ENCODE measurements around the gene PROKR2.

PROKR2 gene

GRCh38 chr20:5315807-5316187 lies 957 bp downstream of the PROKR2 start:
- Mint-ChIP-seq H3K27ac (no peak overlapping the region), H3K4me1 (ENCODE audit: low read depth) (no peaks in the 10 kb centered on the region), H3K9me3 (peaks cover 4% of the 10 kb centered on the region), H3K36me3 (ENCODE audit: low read depth) (no peaks in the 10 kb centered on the region), H3K4me3 (no peak overlapping the region), H3K27me3 (peaks cover 43% of the 10 kb centered on the region)

GRCh38 chr20:5313916-5314315 lies 2.8 kb downstream of the PROKR2 start:
- Mint-ChIP-seq H3K27ac (no peak overlapping the region), H3K27me3 (peaks cover 45% of the 10 kb centered on the region), H3K4me1 (ENCODE audit: low read depth) (no peaks in the 10 kb centered on the region), H3K9me3 (peaks cover 20% of the 10 kb centered on the region), H3K36me3 (ENCODE audit: low read depth) (no peaks in the 10 kb centered on the region), H3K4me3 (no peak overlapping the region)

- no peak overlapping the region for H3K27ac Mint-ChIP-seq
- no peak overlapping the region for H3K4me3 Mint-ChIP-seq
- peaks cover 27% of the 10 kb centered on the region for H3K9me3 Mint-ChIP-seq
Measured at GRCh38 chr20:5312518-5312917, 4.2 kb downstream of the PROKR2 start.

GRCh38 chr20:5309971-5310370 lies 6.8 kb downstream of the PROKR2 start:
- H3K27me3 Mint-ChIP-seq = peaks cover 29% of the 10 kb centered on the region
- H3K9me3 Mint-ChIP-seq = peaks cover 44% of the 10 kb centered on the region
- no peak overlapping the region for H3K27ac Mint-ChIP-seq

More at GRCh38 chr20:5312518-5312917, 4.2 kb downstream of the PROKR2 start:
- H3K36me3 Mint-ChIP-seq (ENCODE audit: low read depth) = no peaks in the 10 kb centered on the region
- peaks cover 35% of the 10 kb centered on the region for H3K27me3 Mint-ChIP-seq
- H3K4me1 Mint-ChIP-seq (ENCODE audit: low read depth) = no peaks in the 10 kb centered on the region

GRCh38 chr20:5298811-5299210 lies 17.9 kb downstream of the PROKR2 start:
- Mint-ChIP-seq H3K4me1 (ENCODE audit: low read depth) (no peaks in the 10 kb centered on the region), H3K36me3 (ENCODE audit: low read depth) (no peaks in the 10 kb centered on the region), H3K27ac (no peak overlapping the region), H3K4me3 (no peak overlapping the region), H3K9me3 (peaks cover 3% of the 10 kb centered on the region), H3K27me3 (peaks cover 35% of the 10 kb centered on the region)

More at GRCh38 chr20:5309971-5310370, 6.8 kb downstream of the PROKR2 start:
- Mint-ChIP-seq H3K36me3 (ENCODE audit: low read depth) (no peaks in the 10 kb centered on the region), H3K4me1 (ENCODE audit: low read depth) (no peaks in the 10 kb centered on the region), H3K4me3 (no peak overlapping the region)

- Mint-ChIP-seq H3K4me1 (ENCODE audit: low read depth) (no peaks in the 10 kb centered on the region), H3K27ac (no peak overlapping the region), H3K4me3 (no peak overlapping the region), H3K9me3 (peaks cover 2% of the 10 kb centered on the region), H3K27me3 (peaks cover 41% of the 10 kb centered on the region), H3K36me3 (ENCODE audit: low read depth) (no peaks in the 10 kb centered on the region)
Measured at GRCh38 chr20:5297280-5298004, 19.3 kb downstream of the PROKR2 start.

GRCh38 chr20:5290596-5290995 lies 26.2 kb downstream of the PROKR2 start:
- H3K36me3 Mint-ChIP-seq (ENCODE audit: low read depth) = no peaks in the 10 kb centered on the region
- H3K4me3 Mint-ChIP-seq = no peak overlapping the region
- peaks cover 41% of the 10 kb centered on the region for H3K27me3 Mint-ChIP-seq
- H3K9me3 Mint-ChIP-seq = no peaks in the 10 kb centered on the region
- H3K4me1 Mint-ChIP-seq (ENCODE audit: low read depth) = no peaks in the 10 kb centered on the region
- H3K27ac Mint-ChIP-seq = no peak overlapping the region

- Mint-ChIP-seq H3K36me3 (ENCODE audit: low read depth) (no peaks in the 10 kb centered on the region), H3K9me3 (peaks cover 3% of the 10 kb centered on the region), H3K4me1 (ENCODE audit: low read depth) (no peaks in the 10 kb centered on the region), H3K27me3 (peaks cover 47% of the 10 kb centered on the region), H3K27ac (no peak overlapping the region), H3K4me3 (no peak overlapping the region)
Measured at GRCh38 chr20:5282561-5282960, 34.2 kb downstream of the PROKR2 start.

GRCh38 chr20:5279661-5280060 lies 37.1 kb downstream of the PROKR2 start:
- Mint-ChIP-seq H3K27ac (no peak overlapping the region), H3K9me3 (peaks cover 3% of the 10 kb centered on the region), H3K36me3 (ENCODE audit: low read depth) (no peaks in the 10 kb centered on the region), H3K4me3 (no peak overlapping the region), H3K4me1 (ENCODE audit: low read depth) (no peaks in the 10 kb centered on the region), H3K27me3 (peaks cover 34% of the 10 kb centered on the region)

GRCh38 chr20:5272268-5272667 lies 44.5 kb downstream of the PROKR2 start:
- Mint-ChIP-seq H3K36me3 (ENCODE audit: low read depth) (no peaks in the 10 kb centered on the region), H3K27ac (no peak overlapping the region), H3K9me3 (no peaks in the 10 kb centered on the region), H3K27me3 (no peaks in the 10 kb centered on the region), H3K4me1 (ENCODE audit: low read depth) (peaks cover 3% of the 10 kb centered on the region), H3K4me3 (no peak overlapping the region)

- Mint-ChIP-seq H3K36me3 (ENCODE audit: low read depth) (no peaks in the 10 kb centered on the region), H3K4me3 (no peak overlapping the region), H3K4me1 (ENCODE audit: low read depth) (peaks cover 7% of the 10 kb centered on the region), H3K27me3 (peaks cover 2% of the 10 kb centered on the region), H3K9me3 (no peaks in the 10 kb centered on the region), H3K27ac (no peak overlapping the region)
Measured at GRCh38 chr20:5270603-5271002, 46.2 kb downstream of the PROKR2 start.

- Mint-ChIP-seq H3K9me3 (no peaks in the 10 kb centered on the region), H3K4me1 (ENCODE audit: low read depth) (peaks cover 7% of the 10 kb centered on the region), H3K36me3 (ENCODE audit: low read depth) (no peaks in the 10 kb centered on the region), H3K27me3 (peaks cover 18% of the 10 kb centered on the region), H3K4me3 (no peak overlapping the region), H3K27ac (no peak overlapping the region)
Measured at GRCh38 chr20:5268449-5268848, 48.3 kb downstream of the PROKR2 start.

- Mint-ChIP-seq H3K36me3 (ENCODE audit: low read depth) (no peaks in the 10 kb centered on the region), H3K4me1 (ENCODE audit: low read depth) (peaks cover 7% of the 10 kb centered on the region), H3K27ac (no peak overlapping the region), H3K9me3 (no peaks in the 10 kb centered on the region), H3K27me3 (peaks cover 18% of the 10 kb centered on the region), H3K4me3 (no peak overlapping the region)
Measured at GRCh38 chr20:5267092-5267491, 49.7 kb downstream of the PROKR2 start.
